Nephron progenitor cell (in vitro differentiated cells): ENCODE data around the gene MGMT.

Experiments used
- DNase-seq: peaks from one replicate; pipeline ENCODE4 v3.0.0; 2021
- H3K27ac Mint-ChIP-seq: 2 replicates; pipeline ENCODE4 v1.8.0; 2021; ENCODE audit warnings: mild to moderate bottlenecking, moderate library complexity, mixed read lengths
- H3K27me3 Mint-ChIP-seq: 2 replicates; pipeline ENCODE4 v1.8.0; 2021; ENCODE audit warnings: mild to moderate bottlenecking, low read depth, mixed read lengths; ENCODE audit not compliant: poor library complexity
- H3K36me3 Mint-ChIP-seq: 2 replicates; pipeline ENCODE4 v1.8.0; 2021; ENCODE audit warnings: low read depth, mixed read lengths
- H3K4me1 Mint-ChIP-seq: 2 replicates; pipeline ENCODE4 v1.8.0; 2021; ENCODE audit warnings: mixed read lengths
- H3K4me3 Mint-ChIP-seq: 2 replicates; pipeline ENCODE4 v1.8.0; 2021; ENCODE audit warnings: mild to moderate bottlenecking, moderate library complexity, mixed read lengths
- H3K9me3 Mint-ChIP-seq: 2 replicates; pipeline ENCODE4 v1.8.0; 2021; ENCODE audit warnings: mild to moderate bottlenecking, moderate library complexity, mixed read lengths
- TF ChIP-seq, protein P1 (sequence below): fragments of 200-600 bp; sonication (generic); IDR thresholded peaks from 2 replicates; pipeline ENCODE4 v1.5.0; 2021; ENCODE audit warnings: antibody characterized with exemption

The MGMT gene

DNA sequence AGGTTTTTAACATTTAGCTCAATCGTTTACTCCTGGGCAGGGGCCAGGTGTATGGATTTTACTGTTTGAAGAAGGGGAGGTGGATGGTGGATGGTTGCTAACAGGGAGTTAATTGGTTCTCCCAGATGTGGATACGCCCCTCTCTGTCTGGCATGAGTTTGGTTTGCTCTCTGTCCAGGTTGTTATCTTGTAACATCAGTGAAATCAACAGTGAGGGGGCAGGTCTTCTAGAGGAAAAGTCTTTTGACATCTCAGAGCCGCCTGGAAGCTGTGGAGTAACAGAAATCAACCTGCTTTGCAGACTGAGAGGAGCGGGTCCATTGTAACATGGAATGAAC lies 243.4 kb downstream of the MGMT start:
- H3K27me3 Mint-ChIP-seq = peaks cover 6% of the 10 kb centered on the region
- H3K36me3 Mint-ChIP-seq = no peaks in the 10 kb centered on the region
- no peaks in the 10 kb centered on the region for H3K9me3 Mint-ChIP-seq
- TF ChIP-seq, protein P1, sequence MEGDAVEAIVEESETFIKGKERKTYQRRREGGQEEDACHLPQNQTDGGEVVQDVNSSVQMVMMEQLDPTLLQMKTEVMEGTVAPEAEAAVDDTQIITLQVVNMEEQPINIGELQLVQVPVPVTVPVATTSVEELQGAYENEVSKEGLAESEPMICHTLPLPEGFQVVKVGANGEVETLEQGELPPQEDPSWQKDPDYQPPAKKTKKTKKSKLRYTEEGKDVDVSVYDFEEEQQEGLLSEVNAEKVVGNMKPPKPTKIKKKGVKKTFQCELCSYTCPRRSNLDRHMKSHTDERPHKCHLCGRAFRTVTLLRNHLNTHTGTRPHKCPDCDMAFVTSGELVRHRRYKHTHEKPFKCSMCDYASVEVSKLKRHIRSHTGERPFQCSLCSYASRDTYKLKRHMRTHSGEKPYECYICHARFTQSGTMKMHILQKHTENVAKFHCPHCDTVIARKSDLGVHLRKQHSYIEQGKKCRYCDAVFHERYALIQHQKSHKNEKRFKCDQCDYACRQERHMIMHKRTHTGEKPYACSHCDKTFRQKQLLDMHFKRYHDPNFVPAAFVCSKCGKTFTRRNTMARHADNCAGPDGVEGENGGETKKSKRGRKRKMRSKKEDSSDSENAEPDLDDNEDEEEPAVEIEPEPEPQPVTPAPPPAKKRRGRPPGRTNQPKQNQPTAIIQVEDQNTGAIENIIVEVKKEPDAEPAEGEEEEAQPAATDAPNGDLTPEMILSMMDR = no peak
- no peak overlapping the region for H3K4me3 Mint-ChIP-seq
- H3K27ac Mint-ChIP-seq = no peak overlapping the region
- peaks cover 4% of the 10 kb centered on the region for H3K4me1 Mint-ChIP-seq
- no peak for DNase-seq

DNA sequence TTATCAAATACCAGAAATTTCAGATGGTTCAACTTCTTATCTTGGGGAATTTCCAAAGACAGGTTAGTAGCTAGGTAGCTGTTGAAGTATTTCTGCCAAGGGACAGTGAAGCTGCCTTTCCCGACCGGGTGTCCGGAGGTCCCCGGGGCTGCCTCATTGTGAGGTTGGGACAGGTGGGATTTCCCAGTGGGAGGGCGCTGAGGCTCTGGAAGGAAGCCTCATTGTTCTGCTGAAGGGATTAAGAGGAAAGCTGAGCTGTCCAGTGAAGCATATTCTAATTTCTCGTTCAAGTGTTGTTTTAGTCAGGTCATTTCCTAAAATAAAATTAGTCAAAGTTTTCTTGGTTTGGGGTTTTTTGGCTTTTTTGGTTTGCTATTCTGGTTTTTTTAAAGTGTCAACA lies 244.2 kb downstream of the MGMT start:
- peaks cover 3% of the 10 kb centered on the region for H3K27me3 Mint-ChIP-seq
- H3K4me1 Mint-ChIP-seq = peaks cover 10% of the 10 kb centered on the region
- TF ChIP-seq, protein P1 = no peak
- no peak for DNase-seq
- no peak overlapping the region for H3K4me3 Mint-ChIP-seq
- H3K36me3 Mint-ChIP-seq = no peaks in the 10 kb centered on the region
- no peak overlapping the region for H3K27ac Mint-ChIP-seq
- no peaks in the 10 kb centered on the region for H3K9me3 Mint-ChIP-seq

DNA sequence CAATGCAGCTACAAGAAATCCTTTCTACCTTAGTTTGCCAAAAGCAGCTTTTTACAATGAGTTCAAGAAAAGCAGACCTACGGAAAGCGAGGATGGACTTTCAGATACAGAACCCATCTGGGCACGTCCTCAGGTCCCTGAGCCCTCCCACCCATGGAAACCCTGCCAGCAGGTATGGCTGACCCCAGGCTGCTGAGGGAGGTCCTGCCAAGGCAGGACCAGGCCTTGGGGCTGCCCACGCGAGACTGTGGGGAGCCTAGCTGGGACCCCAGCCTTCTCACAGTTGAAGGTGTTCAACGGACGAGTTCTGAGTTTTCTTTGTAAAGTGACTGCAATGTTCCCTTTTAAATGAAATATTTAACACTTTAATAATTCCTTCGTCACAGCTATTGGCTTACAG lies 245.0 kb downstream of the MGMT start:
- TF ChIP-seq, protein P1 = no peak
- Mint-ChIP-seq H3K27ac (no peak overlapping the region), H3K4me3 (no peak overlapping the region), H3K4me1 (peaks cover 12% of the 10 kb centered on the region), H3K27me3 (peaks cover 3% of the 10 kb centered on the region), H3K36me3 (no peaks in the 10 kb centered on the region), H3K9me3 (no peaks in the 10 kb centered on the region)
- DNase-seq = no peak

DNA sequence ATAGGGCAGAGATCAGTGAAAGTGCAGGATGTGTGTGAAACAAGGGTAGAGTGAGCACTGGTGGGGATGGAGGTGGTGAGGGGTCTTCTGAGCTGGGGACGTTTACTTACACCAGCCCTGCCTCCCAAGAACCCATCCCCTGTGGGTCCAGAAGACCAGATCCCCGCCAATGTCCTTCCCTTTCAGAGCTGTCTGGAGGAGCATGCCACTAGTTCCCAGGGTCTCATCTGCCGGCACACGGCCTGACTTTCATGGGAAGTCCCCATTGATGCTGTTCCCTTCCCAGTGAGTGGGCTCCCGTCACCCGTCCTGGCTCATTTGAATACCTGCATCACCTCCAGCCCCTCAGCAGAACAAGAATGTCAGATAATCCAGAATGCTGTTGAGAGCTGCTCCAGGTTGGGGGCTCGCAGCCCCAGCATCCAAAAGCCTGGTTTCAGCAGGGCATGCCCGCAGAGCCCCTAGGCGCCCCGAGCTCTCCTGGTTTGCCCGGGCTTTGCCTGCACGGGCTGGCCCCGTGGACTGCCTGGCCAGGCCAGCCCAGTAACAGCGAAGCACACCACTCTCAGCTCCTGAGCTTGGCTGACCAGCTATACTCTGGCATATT lies 246.7 kb downstream of the MGMT start:
- H3K36me3 Mint-ChIP-seq = no peaks in the 10 kb centered on the region
- no peak overlapping the region for H3K4me3 Mint-ChIP-seq
- no peaks in the 10 kb centered on the region for H3K9me3 Mint-ChIP-seq
- H3K27me3 Mint-ChIP-seq = peaks cover 3% of the 10 kb centered on the region
- no peak overlapping the region for H3K27ac Mint-ChIP-seq
- DNase-seq = no peak
- H3K4me1 Mint-ChIP-seq = peaks cover 8% of the 10 kb centered on the region
- TF ChIP-seq, protein P1 = no peak

DNA sequence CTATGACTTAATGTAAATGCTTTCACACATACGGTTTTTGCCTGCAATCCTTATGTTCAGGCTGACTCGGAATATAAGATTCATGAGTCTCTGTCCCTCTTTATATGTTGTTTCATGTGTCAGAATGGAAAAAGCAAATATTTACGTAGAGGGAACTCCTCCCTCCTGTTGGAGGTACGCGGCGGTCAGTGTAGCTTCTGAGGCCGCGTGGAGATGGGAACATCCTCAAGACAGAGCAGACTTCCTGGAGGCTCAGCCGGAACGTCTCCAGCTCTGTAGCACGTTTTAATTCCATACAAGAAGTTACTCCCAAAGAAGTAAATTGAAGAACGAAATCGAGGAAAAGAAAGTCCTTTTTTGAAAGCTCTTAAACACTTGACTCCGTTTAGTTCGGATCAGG lies 248.8 kb downstream of the MGMT start:
- TF ChIP-seq, protein P1 = no peak
- peaks cover 8% of the 10 kb centered on the region for H3K4me1 Mint-ChIP-seq
- H3K27me3 Mint-ChIP-seq = peaks cover 3% of the 10 kb centered on the region
- peaks cover 5% of the 10 kb centered on the region for H3K36me3 Mint-ChIP-seq
- H3K27ac Mint-ChIP-seq = no peak overlapping the region
- H3K9me3 Mint-ChIP-seq = peaks cover 4% of the 10 kb centered on the region
- DNase-seq = no peak
- no peak overlapping the region for H3K4me3 Mint-ChIP-seq

DNA sequence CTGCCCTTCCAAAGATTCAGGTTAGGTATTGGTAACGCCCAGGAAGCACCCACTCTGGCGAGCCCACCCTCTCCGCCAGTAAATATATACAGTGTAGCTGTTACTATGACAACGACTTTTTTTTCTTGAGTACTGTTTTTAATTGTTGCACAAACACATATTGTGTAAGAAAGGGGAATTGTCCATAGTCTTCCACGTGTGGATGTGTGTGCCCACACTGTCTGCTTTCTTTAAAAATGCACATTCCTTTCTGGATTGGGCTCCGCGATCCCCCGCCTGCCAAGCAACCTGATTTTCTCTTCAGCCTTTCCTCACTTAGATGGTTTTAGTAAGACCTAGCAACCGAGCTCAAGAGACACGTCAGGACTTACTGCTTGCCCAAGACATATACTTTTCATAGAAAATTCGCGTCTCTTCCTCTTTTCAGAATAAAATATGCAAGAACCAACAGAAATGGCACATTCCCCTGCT lies 249.2 kb downstream of the MGMT start:
- Mint-ChIP-seq H3K9me3 (peaks cover 8% of the 10 kb centered on the region), H3K36me3 (peaks cover 9% of the 10 kb centered on the region), H3K4me1 (peaks cover 8% of the 10 kb centered on the region), H3K27me3 (peaks cover 3% of the 10 kb centered on the region), H3K4me3 (no peak overlapping the region), H3K27ac (no peak overlapping the region)
- TF ChIP-seq, protein P1 = no peak
- DNase-seq = no peak
